SK-N-MC (cell line): Measurements from ENCODE around the gene DPYD.

Experiments used
- EZH2 ChIP-seq: fragments of 200-600 bp; sonication (generic); IDR thresholded peaks from one replicate; pipeline ENCODE4 v1.6.1; 2017; ENCODE audit warnings: antibody characterized with exemption
- FOXP2 ChIP-seq: optimal IDR thresholded peaks from 2 replicates; pipeline ENCODE3; 2011; ENCODE audit warnings: mild to moderate bottlenecking, moderate library complexity; ENCODE audit not compliant: insufficient read depth; ENCODE audit errors: extremely low read length, control extremely low read depth
- POLR2AphosphoS5 ChIP-seq: IDR thresholded peaks from 2 replicates; pipeline ENCODE4 v1.6.1; 2012; ENCODE audit warnings: mild to moderate bottlenecking, low read depth, low read length, borderline replicate concordance

- TF ChIP-seq EZH2: no peak
- TF ChIP-seq POLR2AphosphoS5: no peak
- no peak for TF ChIP-seq FOXP2
Observed at GRCh38 chr1:97265630-97266029, 655.2 kb downstream of the DPYD start.
